Measurements from ENCODE around the gene ACOT8.
"Not testable (repeated sequence)": the region's sequence is repeated elsewhere in the genome, so short reads cannot be mapped to it uniquely, and the experiment has no call there.

Gene ACOT8

GRCh38 chr20:45812157-45813005, 44.8 kb downstream of the ACOT8 start, which contains the start of gene UBE2C:
Gene UBE2C, plus strand, starts transcription at chr20:45812644. Its CDS starts 52 bp downstream, at chr20:45812696.
- peak; percentile 99 for DNase-seq (ENCODE audit: extremely low read depth, low read depth)
- no peak for TF ChIP-seq CTCF (IDR thresholded peaks at IDR 0.05; ENCODE audit: low read depth, low read length)

- no peak for DNase-seq (ENCODE audit: extremely low read depth, low read depth)
- no peak for TF ChIP-seq CTCF (IDR thresholded peaks at IDR 0.05; ENCODE audit: low read depth, low read length)
These were observed 46.8 kb downstream of the ACOT8 start for GRCh38 chr20:45810191-45810970.

GRCh38 chr20:45801851-45802250, 55.3 kb downstream of the ACOT8 start:
- no peak for TF ChIP-seq CTCF (IDR thresholded peaks at IDR 0.05; ENCODE audit: low read depth, low read length)
- no peak for DNase-seq (ENCODE audit: extremely low read depth, low read depth)

- no peak for DNase-seq (ENCODE audit: extremely low read depth, low read depth)
- peak; percentile 80 for TF ChIP-seq CTCF (IDR thresholded peaks at IDR 0.05; ENCODE audit: low read depth, low read length)
These were observed 58.1 kb downstream of the ACOT8 start for GRCh38 chr20:45798935-45799642.

GRCh38 chr20:45797955-45798354, 59.2 kb downstream of the ACOT8 start:
- not testable (repeated sequence) for DNase-seq (ENCODE audit: extremely low read depth, low read depth)

GRCh38 chr20:45797510-45797909, 59.7 kb downstream of the ACOT8 start:
- DNase-seq (ENCODE audit: extremely low read depth, low read depth): not testable (repeated sequence)

GRCh38 chr20:45796337-45797065, 60.7 kb downstream of the ACOT8 start:
- no peak for DNase-seq (ENCODE audit: extremely low read depth, low read depth)
- no peak for TF ChIP-seq CTCF (IDR thresholded peaks at IDR 0.05; ENCODE audit: low read depth, low read length)

All from AG09319 (cell line).